NB4 (cell line): ENCODE results near the gene TXNRD2.

Experiments
- DNase-seq: peaks from one replicate; pipeline ENCODE4 v3.0.0; 2010; ENCODE audit warnings: low read depth
- H3K4me3 ChIP-seq: one replicate; pipeline ENCODE4 v1.5.1; 2011; ENCODE audit warnings: mild to moderate bottlenecking, low read depth, low read length, moderate library complexity
- CTCF ChIP-seq: IDR thresholded peaks from one replicate; pipeline ENCODE4 v1.5.1; 2012; ENCODE audit warnings: low read depth, low read length
- MAX ChIP-seq: IDR thresholded peaks from 2 replicates; pipeline ENCODE4 v1.6.1; 2011; ENCODE audit warnings: low read depth, low read length
- MYC ChIP-seq: IDR thresholded peaks from 2 replicates; pipeline ENCODE4 v1.6.1; 2011; ENCODE audit warnings: low read depth, low read length
- POLR2A ChIP-seq: IDR thresholded peaks from 2 replicates; pipeline ENCODE4 v1.6.1; 2011; ENCODE audit warnings: mild to moderate bottlenecking; ENCODE audit not compliant: insufficient read length; ENCODE audit errors: extremely low read depth

Gene TXNRD2

GRCh38 chr22:19918332-19919106 is 23.1 kb downstream of the TXNRD2 start:
- no peak for DNase-seq
- TF ChIP-seq MYC = no peak
- TF ChIP-seq CTCF = no peak
- TF ChIP-seq POLR2A = no peak
- TF ChIP-seq MAX = no peak

GRCh38 chr22:19917389-19918138 is 24.1 kb downstream of the TXNRD2 start:
- TF ChIP-seq MYC (no peak), MAX (no peak), CTCF (no peak), POLR2A (no peak)
- DNase-seq = no peak
- H3K4me3 ChIP-seq = no peak overlapping the region

More at GRCh38 chr22:19918332-19919106, 23.1 kb downstream of the TXNRD2 start:
- no peak overlapping the region for H3K4me3 ChIP-seq

GRCh38 chr22:19916941-19917340 is 24.7 kb downstream of the TXNRD2 start:
- TF ChIP-seq POLR2A = no peak
- TF ChIP-seq MYC = no peak
- no peak for TF ChIP-seq MAX
- TF ChIP-seq CTCF = no peak
- H3K4me3 ChIP-seq = no peak overlapping the region
- DNase-seq = no peak

- DNase-seq = no peak
- TF ChIP-seq MYC (no peak), CTCF (no peak), MAX (no peak), POLR2A (no peak)
- H3K4me3 ChIP-seq = no peak overlapping the region
These were observed 25.6 kb downstream of the TXNRD2 start for GRCh38 chr22:19916006-19916405.

GRCh38 chr22:19915287-19915954 is 26.2 kb downstream of the TXNRD2 start:
- no peak for TF ChIP-seq MAX
- H3K4me3 ChIP-seq = no peak overlapping the region
- no peak for DNase-seq

- DNase-seq = no peak
- TF ChIP-seq MAX = no peak
- TF ChIP-seq MYC = no peak
- no peak for TF ChIP-seq POLR2A
- no peak for TF ChIP-seq CTCF
- H3K4me3 ChIP-seq = no peak overlapping the region
These were observed 27.2 kb downstream of the TXNRD2 start for GRCh38 chr22:19914201-19914943.
